Stimulated activated CD4-positive, alpha-beta T cell treated with anti-CD3 and anti-CD28 coated beads, Interleukin-12 subunit alpha, Interleukin-12 subunit beta, amount 100 ng/mL, for 48 hours (primary cell): Measurements from ENCODE around the gene SYNPO.

Source experiments
- DNase-seq, 3 donors: peaks; one replicate each; pipeline ENCODE4 v3.0.0-alpha.2; 2020; ENCODE audit warnings: low read depth in 2 of 3, low spot score in 1 of 3

Gene SYNPO

GRCh38 chr5:150656191-150657132 is 16.0 kb downstream of the SYNPO start:
- peak; percentile 40 to 44 (median 44) for DNase-seq

- DNase-seq, result no peak
These were observed 17.7 kb downstream of the SYNPO start for GRCh38 chr5:150658121-150658520.

- no peak for DNase-seq
These were observed 18.3 kb downstream of the SYNPO start for GRCh38 chr5:150658699-150659265.

- no peak for DNase-seq
These were observed 19.1 kb downstream of the SYNPO start for GRCh38 chr5:150659360-150660107.

- no peak for DNase-seq
These were observed 19.8 kb downstream of the SYNPO start for GRCh38 chr5:150660108-150660831.

- no peak for DNase-seq
These were observed 20.6 kb downstream of the SYNPO start, which contains the start of gene MYOZ3 for GRCh38 chr5:150661086-150661485. MYOZ3 (plus strand) TSS chr5:150661251; CDS start chr5:150662942, 1,691 bp downstream.

GRCh38 chr5:150661821-150662596 is 21.5 kb downstream of the SYNPO start:
- DNase-seq, result no peak

GRCh38 chr5:150662731-150663516 is 22.5 kb downstream of the SYNPO start:
- no peak for DNase-seq

- no peak for DNase-seq
These were observed 23.5 kb downstream of the SYNPO start for GRCh38 chr5:150663936-150664335.

GRCh38 chr5:150665044-150665443 is 24.6 kb downstream of the SYNPO start:
- no peak for DNase-seq

GRCh38 chr5:150670275-150670947 is 30.0 kb downstream of the SYNPO start:
- no peak for DNase-seq

- DNase-seq, result no peak
These were observed 30.5 kb downstream of the SYNPO start for GRCh38 chr5:150670948-150671310.

GRCh38 chr5:150671509-150672236 is 31.2 kb downstream of the SYNPO start:
- no peak for DNase-seq

- peak in 1 of 3 donors; percentile 8 for DNase-seq
These were observed 31.9 kb downstream of the SYNPO start for GRCh38 chr5:150672237-150672883.

GRCh38 chr5:150672884-150673275 is 32.4 kb downstream of the SYNPO start:
- DNase-seq, result no peak

- no peak for DNase-seq
These were observed 33.9 kb downstream of the SYNPO start for GRCh38 chr5:150674341-150674821.

GRCh38 chr5:150675069-150675468 is 34.6 kb downstream of the SYNPO start:
- DNase-seq, result no peak

- no peak for DNase-seq
These were observed 36.1 kb downstream of the SYNPO start for GRCh38 chr5:150676578-150676977.
